Left ventricle myocardium inferior (tissue), 1 donor: ENCODE data around the gene CTNNBL1. TPM values are rescaled to one million over a fixed set of nuclear protein-coding genes. Genes with fewer than 3 reads are reported as not detected.
A peak's percentile ranks its signal among the peaks of the same experiment; 100 is the strongest.

Experiments
- DNase-seq: peaks from one replicate; pipeline ENCODE4 v3.0.0-alpha.2; 2020
- H3K27ac ChIP-seq: fragments of 200-600 bp; replicated peaks from 2 replicates; pipeline ENCODE4 v1.8.0; 2021
- H3K27me3 ChIP-seq: fragments of 200-600 bp; 2 replicates; pipeline ENCODE4 v1.8.0; 2021; ENCODE audit warnings: low read depth
- H3K36me3 ChIP-seq: fragments of 200-600 bp; 2 replicates; pipeline ENCODE4 v1.8.0; 2021
- H3K4me1 ChIP-seq: fragments of 200-600 bp; 2 replicates; pipeline ENCODE4 v1.8.0; 2021
- H3K4me3 ChIP-seq: fragments of 200-600 bp; 2 replicates; pipeline ENCODE4 v1.8.0; 2021; ENCODE audit warnings: mild to moderate bottlenecking, moderate library complexity
- H3K9me3 ChIP-seq: fragments of 200-600 bp; replicated peaks from 2 replicates; pipeline ENCODE4 v1.8.0; 2021
- intact Hi-C: fragments of 100-400 bp; cut with micrococcal nuclease; formaldehyde crosslinking; loops from one replicate; pipeline ENCODE4 v1.11.0; 2022
- total RNA-seq: library from RNA; stranded (reverse); fragmentation: NEBNext Ultra II Directional; extraction: Animal tissue kit (Norgen Biotek cat#: 25700); gene quantifications from one replicate; pipeline ENCODE4 v1.2.1, GENCODE V29; 2021
- TF ChIP-seq, protein P1 (sequence below): fragments of 200-600 bp; IDR thresholded peaks from 2 replicates; pipeline ENCODE4 v1.8.0; 2021; ENCODE audit warnings: antibody characterized with exemption, mild to moderate bottlenecking, borderline replicate concordance
- donor health status: DM: no; HTN: yes; CAD: no; lungs with severe emphysema.

Gene CTNNBL1
- total RNA-seq, 1 donor from 2014 or later = 58.8 TPM

DNA sequence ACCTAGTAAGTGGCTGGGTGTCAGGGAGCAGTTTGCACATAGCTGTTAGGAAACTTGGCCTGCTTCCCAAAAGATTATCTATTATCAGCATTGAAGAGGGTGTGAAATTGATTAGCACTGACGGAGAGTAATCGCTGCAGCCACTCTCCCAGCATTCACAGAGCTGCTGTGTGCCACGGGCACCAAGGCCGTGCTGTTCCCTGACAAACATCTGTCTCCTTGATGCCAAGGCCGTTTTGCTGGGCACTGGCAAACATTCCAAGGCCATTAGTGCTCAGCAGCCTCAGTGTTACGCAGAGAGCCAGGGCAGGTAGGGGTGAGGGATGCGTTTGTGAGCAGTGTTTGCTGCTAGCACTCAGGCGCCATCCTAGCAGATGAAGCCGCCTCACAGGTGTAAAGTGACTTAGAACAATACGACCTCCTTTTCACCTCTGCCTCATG, 151.4 kb downstream of the CTNNBL1 start:
- TF ChIP-seq, protein P1, sequence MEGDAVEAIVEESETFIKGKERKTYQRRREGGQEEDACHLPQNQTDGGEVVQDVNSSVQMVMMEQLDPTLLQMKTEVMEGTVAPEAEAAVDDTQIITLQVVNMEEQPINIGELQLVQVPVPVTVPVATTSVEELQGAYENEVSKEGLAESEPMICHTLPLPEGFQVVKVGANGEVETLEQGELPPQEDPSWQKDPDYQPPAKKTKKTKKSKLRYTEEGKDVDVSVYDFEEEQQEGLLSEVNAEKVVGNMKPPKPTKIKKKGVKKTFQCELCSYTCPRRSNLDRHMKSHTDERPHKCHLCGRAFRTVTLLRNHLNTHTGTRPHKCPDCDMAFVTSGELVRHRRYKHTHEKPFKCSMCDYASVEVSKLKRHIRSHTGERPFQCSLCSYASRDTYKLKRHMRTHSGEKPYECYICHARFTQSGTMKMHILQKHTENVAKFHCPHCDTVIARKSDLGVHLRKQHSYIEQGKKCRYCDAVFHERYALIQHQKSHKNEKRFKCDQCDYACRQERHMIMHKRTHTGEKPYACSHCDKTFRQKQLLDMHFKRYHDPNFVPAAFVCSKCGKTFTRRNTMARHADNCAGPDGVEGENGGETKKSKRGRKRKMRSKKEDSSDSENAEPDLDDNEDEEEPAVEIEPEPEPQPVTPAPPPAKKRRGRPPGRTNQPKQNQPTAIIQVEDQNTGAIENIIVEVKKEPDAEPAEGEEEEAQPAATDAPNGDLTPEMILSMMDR = no peak
- peaks cover 54% of the 10 kb centered on the region for H3K36me3 ChIP-seq
- DNase-seq = peak; percentile 54
- H3K4me1 ChIP-seq = peaks cover 26% of the 10 kb centered on the region
- H3K27ac ChIP-seq = peak overlapping the region; percentile 58
- H3K27me3 ChIP-seq = no peaks in the 10 kb centered on the region
- intact Hi-C loops = no loop called here
- no peak overlapping the region for H3K4me3 ChIP-seq
- no peaks in the 10 kb centered on the region for H3K9me3 ChIP-seq

DNA sequence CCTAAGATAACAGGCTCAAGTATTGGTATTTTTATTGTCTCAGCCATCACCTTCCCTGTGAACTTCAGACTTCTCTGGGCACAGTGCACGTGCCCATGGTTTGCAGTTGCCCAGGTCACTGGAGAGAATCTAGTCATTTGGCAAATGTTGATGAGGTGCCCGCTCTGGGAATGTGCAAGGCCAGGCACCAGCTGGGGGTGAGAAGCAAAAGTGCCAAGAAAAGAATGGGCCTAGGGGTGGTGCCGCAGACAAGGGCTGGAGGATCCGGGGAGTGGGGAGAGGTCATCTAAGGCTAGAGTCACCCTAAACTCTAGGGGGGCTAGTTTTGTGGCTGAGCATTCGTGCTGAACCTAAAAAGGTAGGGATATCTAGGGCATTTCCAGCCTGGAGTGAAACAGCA, 152.0 kb downstream of the CTNNBL1 start:
- DNase-seq = no peak
- Histone ChIP-seq H3K9me3 (no peaks in the 10 kb centered on the region), H3K27me3 (no peaks in the 10 kb centered on the region), H3K4me3 (no peak overlapping the region), H3K27ac (no peak overlapping the region), H3K4me1 (peaks cover 32% of the 10 kb centered on the region), H3K36me3 (peaks cover 50% of the 10 kb centered on the region)
- intact Hi-C loops = no loop called here
- TF ChIP-seq, protein P1 = no peak

DNA sequence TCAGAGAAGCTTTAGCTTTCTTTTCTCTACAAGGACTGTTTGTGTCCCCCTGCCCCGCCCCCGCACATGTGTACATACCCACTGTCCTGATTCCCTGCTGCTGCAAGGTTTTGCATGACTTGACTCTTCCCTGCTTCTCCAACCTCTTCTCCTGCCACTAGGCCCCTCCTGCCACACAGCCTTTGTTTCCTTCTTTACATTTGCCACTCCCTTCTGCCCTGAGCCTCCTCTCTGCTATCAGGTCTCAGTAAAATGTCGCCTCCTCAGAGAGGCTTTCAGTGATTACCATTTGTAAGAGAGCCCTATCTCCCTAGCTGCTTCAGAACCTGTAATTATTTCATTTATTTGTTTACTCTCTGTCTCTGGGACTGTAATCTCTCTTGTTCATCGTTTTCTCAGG, 152.7 kb downstream of the CTNNBL1 start:
- intact Hi-C loops = no loop called here
- Histone ChIP-seq H3K9me3 (no peaks in the 10 kb centered on the region), H3K27ac (no peak overlapping the region), H3K4me3 (no peak overlapping the region), H3K36me3 (peaks cover 46% of the 10 kb centered on the region), H3K4me1 (peaks cover 33% of the 10 kb centered on the region), H3K27me3 (no peaks in the 10 kb centered on the region)
- TF ChIP-seq, protein P1 = no peak
- DNase-seq = no peak

DNA sequence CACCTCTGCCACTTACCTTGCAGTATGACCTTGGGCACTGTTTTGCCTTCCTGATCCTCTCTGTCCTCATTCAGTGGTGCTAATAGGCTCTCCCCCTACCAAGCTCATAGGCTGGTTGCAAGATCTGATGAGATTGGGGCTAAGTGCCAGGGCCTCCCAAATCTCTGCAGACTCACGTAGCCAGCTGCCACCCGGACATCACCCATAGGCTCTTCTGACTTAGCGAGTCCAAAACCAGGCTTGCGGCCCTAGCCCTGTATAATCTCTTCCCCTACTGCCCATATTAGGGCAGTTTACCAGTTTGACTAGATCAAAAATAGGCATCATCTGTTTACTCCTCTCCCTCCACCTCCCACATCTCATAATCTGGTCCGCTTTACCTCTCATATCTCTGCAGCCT, 154.9 kb downstream of the CTNNBL1 start:
- H3K4me3 ChIP-seq = no peak overlapping the region
- H3K27ac ChIP-seq = no peak overlapping the region
- H3K27me3 ChIP-seq = no peaks in the 10 kb centered on the region
- peaks cover 33% of the 10 kb centered on the region for H3K4me1 ChIP-seq
- intact Hi-C loops = no loop called here
- no peak for DNase-seq
- H3K36me3 ChIP-seq = peaks cover 49% of the 10 kb centered on the region
- TF ChIP-seq, protein P1 = no peak
- no peaks in the 10 kb centered on the region for H3K9me3 ChIP-seq

DNA sequence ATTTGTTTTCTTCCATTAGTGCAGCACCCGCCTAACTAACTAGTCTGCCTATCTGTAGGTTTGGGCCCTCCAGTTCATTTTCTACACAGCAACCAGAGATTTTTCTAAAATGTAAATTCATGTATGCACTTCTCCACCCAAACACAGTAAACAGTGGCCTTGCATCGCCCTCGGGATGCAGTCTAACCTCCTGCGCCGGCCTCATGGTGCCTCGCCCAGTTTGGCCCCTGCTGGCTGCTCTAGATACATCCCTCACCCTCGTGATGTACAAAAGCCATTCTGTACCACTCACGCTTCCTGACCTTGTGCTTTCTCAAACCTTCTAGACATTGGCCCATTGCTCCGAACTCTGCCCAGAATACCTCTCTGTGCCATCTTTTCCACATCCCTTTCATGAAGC, 155.3 kb downstream of the CTNNBL1 start:
- TF ChIP-seq, protein P1 = no peak
- Histone ChIP-seq H3K36me3 (peaks cover 46% of the 10 kb centered on the region), H3K4me1 (peaks cover 33% of the 10 kb centered on the region), H3K4me3 (no peak overlapping the region), H3K9me3 (no peaks in the 10 kb centered on the region), H3K27me3 (no peaks in the 10 kb centered on the region), H3K27ac (no peak overlapping the region)
- intact Hi-C loops = no loop called here
- DNase-seq = no peak

DNA sequence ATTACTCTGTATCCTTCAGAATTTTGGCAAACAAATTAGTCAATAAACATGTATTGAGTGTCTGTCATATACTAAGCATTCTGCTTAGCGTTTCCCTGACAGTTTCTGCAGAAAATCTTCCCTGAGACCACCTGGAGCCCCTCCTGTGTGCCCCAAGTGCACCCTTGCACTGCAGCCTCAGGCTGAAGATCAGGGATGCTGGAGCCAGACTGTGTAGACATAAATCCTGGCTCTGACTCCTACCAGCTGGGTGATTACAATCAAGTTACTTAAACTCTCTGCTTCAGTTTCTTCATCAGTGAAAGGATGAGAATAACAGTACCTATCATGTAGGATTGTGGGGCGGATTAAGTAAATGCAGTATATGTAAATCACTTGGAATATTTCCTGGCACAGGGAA, 155.7 kb downstream of the CTNNBL1 start:
- TF ChIP-seq, protein P1 = no peak
- no peak for DNase-seq
- Histone ChIP-seq H3K27me3 (no peaks in the 10 kb centered on the region), H3K9me3 (no peaks in the 10 kb centered on the region), H3K27ac (no peak overlapping the region), H3K4me1 (peaks cover 33% of the 10 kb centered on the region), H3K36me3 (peaks cover 43% of the 10 kb centered on the region), H3K4me3 (no peak overlapping the region)
- intact Hi-C loops = no loop called here
